HepG2 (cell line): ENCODE measurements around the gene HYPK.

Experiments used
- HINFP ChIP-seq: sonication (generic); formaldehyde crosslinking; IDR thresholded peaks from 2 replicates; pipeline ENCODE4 v1.4.0; 2020; ENCODE audit warnings: low read depth, mild to moderate bottlenecking, missing genetic modification reagents
- ZSCAN20 ChIP-seq: sonication (generic); formaldehyde crosslinking; IDR thresholded peaks from 2 replicates; pipeline ENCODE4 v1.4.0; 2020; ENCODE audit warnings: missing genetic modification reagents, mild to moderate bottlenecking, borderline replicate concordance

- TF ChIP-seq ZSCAN20 (CRISPR knock-in tag): no peak
- TF ChIP-seq HINFP (CRISPR knock-in tag): no peak
These were observed 50.9 kb downstream of the HYPK start for GRCh38 chr15:43851251-43851650.
